Activated CD4-positive, alpha-beta T cell treated with anti-CD3 and anti-CD28 coated beads, Interleukin-2, Interleukin-6, amounts not matched to agents 100 ng/mL and 50 ng/mL, durations not matched to agents 16 hours and 8 hours (primary cell): ENCODE measurements around the gene FHOD3.
"Not testable (repeated sequence)": the region's sequence is repeated elsewhere in the genome, so short reads cannot be mapped to it uniquely, and the experiment has no call there.

Experiments used
- DNase-seq: peaks from one replicate; pipeline ENCODE4 v3.0.0-alpha.2; 2020

Gene FHOD3

GRCh38 chr18:36688020-36688965, 390.8 kb downstream of the FHOD3 start:
- peak; percentile 68 for DNase-seq

- DNase-seq: no peak
Measured at GRCh38 chr18:36692371-36692770, 394.9 kb downstream of the FHOD3 start.

DNA sequence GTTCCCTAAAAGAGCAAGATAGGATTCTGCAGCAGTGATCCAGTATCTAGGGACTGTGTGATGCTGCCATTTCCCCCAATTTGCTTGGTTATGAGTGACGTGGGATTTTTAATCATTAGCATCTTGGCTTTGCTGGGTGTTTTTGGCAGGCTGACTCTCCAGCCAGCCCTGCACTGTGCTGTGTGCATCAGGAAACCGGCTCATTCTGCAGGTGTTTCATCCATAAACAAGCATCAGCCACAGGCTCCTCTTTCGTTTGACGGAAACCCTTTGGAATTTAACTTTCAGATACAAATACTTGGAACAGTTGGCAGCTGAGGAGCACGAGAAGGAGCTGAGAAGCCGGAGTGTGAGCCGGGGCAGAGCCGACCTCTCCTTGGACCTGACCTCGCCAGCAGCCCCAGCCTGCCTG, 395.4 kb downstream of the FHOD3 start:
- DNase-seq: no peak

DNA sequence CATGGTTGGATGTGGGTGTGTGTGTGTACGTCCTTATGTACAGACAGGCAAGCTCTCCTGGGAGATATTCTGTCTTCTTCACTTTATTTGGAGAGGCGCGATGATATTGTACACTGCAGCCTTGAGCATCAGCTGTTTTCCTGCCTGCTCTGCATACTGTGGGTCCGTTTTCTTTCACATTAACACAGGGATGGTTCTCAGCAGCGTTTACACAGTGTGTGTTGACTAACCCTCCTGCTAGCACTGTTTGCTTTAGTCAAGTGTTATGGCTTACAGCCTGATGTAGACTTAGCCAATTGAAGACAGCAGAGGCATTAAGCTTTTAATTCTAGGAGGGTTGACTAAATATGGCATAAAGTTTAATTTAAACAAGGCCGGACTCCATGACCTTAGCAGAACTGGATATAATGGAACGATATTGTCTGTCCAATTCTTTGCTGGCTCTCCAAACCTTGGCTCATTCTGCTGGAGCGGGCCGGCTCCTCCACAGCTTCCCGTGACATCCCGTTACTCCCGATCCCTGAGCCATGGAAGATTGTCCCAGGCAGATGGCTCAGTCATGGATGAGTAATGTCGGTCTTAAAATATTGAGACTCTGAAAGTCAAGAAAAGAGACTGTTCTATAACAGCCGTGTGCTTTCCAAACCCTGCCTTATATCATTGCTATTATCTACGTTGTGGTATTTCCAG, 396.6 kb downstream of the FHOD3 start:
- no peak for DNase-seq

DNA sequence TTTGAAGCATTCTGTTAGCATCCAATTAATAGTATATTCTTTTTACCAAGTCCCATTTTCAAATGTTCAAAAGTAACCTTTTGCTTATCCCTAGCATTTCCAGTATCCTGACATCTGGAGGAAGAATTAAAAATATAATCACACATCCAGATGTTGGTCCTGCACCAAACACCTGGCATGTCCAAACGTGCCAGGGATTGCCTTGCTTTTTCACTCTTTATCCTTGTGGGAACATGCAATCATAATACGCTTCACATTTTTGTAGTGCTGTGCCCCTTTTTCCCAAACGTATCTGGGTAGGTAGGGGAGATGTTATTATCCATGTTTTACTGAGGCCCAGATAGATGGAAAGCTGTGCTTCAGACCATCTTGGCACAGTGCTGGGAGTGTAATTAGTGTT, 398.3 kb downstream of the FHOD3 start:
- DNase-seq: no peak

GRCh38 chr18:36697905-36698304, 400.4 kb downstream of the FHOD3 start:
- DNase-seq: no peak

GRCh38 chr18:36700955-36701354, 403.4 kb downstream of the FHOD3 start:
- no peak for DNase-seq

DNA sequence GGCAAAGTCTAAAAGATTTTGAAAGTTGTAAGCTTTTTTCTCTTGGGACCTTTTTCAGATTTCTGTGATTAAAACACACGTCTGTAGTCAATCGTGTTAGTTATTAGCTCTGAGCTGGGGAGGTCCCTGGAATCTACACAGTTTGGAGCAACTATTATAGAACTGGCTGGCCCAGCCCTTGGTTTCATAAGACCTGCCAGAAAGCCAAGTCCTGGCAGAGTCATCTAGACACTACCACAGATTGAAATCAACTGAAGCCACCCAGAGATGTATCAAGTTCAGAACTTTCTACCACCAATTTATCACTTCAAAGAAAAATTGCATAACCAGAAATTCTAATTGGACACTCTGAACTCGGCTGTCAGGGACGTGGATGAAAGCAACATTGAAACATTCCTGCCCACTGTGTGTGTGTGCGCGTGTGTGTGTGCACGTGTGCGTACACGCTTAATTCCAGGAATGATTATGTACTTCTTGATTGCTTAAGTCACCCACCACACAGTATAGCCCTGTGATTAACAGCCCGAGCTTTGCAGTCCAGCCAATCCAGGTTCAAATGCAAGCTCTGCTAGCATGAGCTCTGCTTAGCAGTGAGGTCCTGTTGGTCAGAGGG, 405.0 kb downstream of the FHOD3 start:
- no peak for DNase-seq

GRCh38 chr18:36704156-36704555, 406.6 kb downstream of the FHOD3 start:
- DNase-seq: no peak

GRCh38 chr18:36706134-36706881, 408.8 kb downstream of the FHOD3 start:
- no peak for DNase-seq

GRCh38 chr18:36708366-36708765, 410.9 kb downstream of the FHOD3 start:
- DNase-seq: no peak

GRCh38 chr18:36709315-36709714, 411.8 kb downstream of the FHOD3 start:
- DNase-seq: no peak

DNA sequence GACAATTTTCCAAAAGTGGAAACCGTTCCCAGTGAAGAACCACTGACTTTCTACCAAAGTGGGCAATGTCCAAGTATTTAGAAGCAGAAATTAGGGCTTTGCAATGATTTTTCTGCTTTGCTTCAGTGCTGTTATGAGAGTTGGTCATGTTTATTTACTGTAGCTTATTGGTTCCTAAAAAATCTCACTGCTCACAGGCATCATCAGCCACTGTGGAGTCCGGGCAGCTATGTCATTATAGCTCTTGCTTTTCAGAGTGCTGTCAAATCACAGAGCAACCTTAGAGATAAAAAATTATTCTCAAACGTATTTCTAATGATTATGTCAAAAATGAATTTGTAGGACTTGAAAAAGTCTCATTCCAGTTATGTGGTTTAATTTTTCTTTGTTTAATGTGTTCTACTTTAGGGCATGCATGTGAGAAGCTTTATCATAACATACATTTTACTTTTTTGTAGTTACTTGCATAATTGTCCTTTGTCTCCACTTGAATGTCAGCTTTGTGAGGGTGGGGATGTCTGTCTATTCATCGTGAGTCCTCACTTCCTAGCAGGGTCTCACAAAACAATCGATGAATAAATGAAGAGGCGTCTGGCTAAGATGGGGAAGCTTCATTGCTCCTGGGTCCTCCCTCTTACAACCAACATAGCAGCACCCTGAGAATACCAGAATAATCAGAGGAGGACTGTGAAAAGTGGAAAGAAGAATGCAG, 413.7 kb downstream of the FHOD3 start:
- DNase-seq: no peak

- no peak for DNase-seq
Measured at GRCh38 chr18:36711813-36712444, 414.4 kb downstream of the FHOD3 start.

GRCh38 chr18:36714476-36714875, 417.0 kb downstream of the FHOD3 start:
- DNase-seq: no peak

DNA sequence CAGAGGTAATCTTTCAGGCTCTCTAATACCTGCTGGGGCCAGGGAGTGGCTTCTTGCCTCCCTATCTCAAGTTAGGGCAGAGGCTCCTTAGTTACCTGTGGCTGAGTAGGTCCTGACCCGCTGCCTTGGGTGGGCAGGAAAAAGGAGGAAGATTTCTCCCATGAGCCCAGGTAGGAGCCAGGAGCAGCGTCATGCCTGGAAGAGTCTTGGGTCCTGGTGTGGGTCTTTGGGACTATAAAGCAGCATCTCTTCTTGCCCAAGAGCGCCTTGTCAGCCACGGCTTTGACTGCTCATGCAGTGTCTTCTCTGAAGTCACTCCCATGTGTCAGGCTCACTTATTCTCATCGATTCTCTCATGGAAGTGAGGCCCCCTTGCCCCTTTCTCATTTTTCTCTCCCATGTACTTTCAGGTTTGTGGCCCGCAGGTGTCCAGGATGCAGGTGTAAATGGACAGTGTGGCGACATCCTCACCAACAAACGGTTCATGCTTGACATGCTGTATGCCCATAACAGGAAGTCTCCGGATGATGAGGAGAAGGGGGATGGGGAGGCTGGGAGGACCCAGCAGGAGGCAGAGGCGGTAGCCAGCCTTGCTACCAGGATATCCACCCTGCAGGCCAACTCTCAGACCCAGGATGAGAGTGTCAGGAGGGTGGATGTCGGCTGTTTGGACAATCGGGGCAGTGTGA, 420.1 kb downstream of the FHOD3 start:
- DNase-seq: no peak

- no peak for DNase-seq
Measured at GRCh38 chr18:36718705-36719328, 421.3 kb downstream of the FHOD3 start.

GRCh38 chr18:36719630-36720029, 422.1 kb downstream of the FHOD3 start:
- DNase-seq: no peak

- not testable (repeated sequence) for DNase-seq
Measured at GRCh38 chr18:36721351-36721750, 423.8 kb downstream of the FHOD3 start.

- no peak for DNase-seq
Measured at GRCh38 chr18:36724169-36724568, 426.7 kb downstream of the FHOD3 start.

DNA sequence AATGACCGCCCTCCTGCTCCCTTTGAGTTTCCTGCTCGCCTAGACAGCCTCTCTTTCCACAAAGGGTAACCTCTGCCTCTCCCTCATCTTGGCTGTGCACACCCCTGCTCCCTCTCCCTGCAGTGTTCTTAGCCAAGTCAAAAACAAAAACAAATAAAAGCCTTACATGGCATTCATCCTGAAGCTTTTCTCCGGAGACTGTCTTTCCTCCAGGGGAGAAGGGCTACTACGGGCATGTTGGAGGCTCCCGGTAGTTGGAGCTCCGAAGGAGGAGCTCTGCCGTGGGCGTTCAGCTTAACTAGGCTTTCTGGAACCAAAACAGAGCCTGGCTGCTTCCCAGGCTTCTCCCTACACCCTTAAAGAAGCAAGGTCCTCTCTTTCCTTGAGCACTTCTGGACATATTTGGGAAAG, 427.1 kb downstream of the FHOD3 start:
- no peak for DNase-seq
